HG02571 (cell line): ENCODE data around the gene NBAS.
"Not testable (repeated sequence)": the region's sequence is repeated elsewhere in the genome, so short reads cannot be mapped to it uniquely, and the experiment has no call there.

Experiments used
- ATAC-seq: cut with Tn5 transposase; IDR thresholded peaks from one replicate; pipeline ENCODE4 v1.9.1; 2021; ENCODE audit warnings: mild to moderate bottlenecking, moderate library complexity; ENCODE audit not compliant: unreplicated experiment

Gene NBAS

GRCh38 chr2:15427987-15428386, 133.1 kb downstream of the NBAS start:
- no peak for ATAC-seq

GRCh38 chr2:15426606-15427005, 134.5 kb downstream of the NBAS start:
- ATAC-seq = no peak

- no peak for ATAC-seq
Observed at GRCh38 chr2:15425712-15426111, 135.4 kb downstream of the NBAS start.

GRCh38 chr2:15421753-15422152, 139.4 kb downstream of the NBAS start:
- ATAC-seq = no peak

GRCh38 chr2:15415748-15416147, 145.4 kb downstream of the NBAS start:
- ATAC-seq = no peak

GRCh38 chr2:15412779-15413178, 148.4 kb downstream of the NBAS start:
- ATAC-seq = no peak

- ATAC-seq = no peak
Observed at GRCh38 chr2:15412309-15412708, 148.8 kb downstream of the NBAS start.

- ATAC-seq = no peak
Observed at GRCh38 chr2:15410884-15411283, 150.2 kb downstream of the NBAS start.

GRCh38 chr2:15408759-15409158, 152.4 kb downstream of the NBAS start:
- no peak for ATAC-seq

GRCh38 chr2:15407666-15408065, 153.5 kb downstream of the NBAS start:
- ATAC-seq = no peak

GRCh38 chr2:15404511-15404910, 156.6 kb downstream of the NBAS start:
- ATAC-seq = not testable (repeated sequence)

- no peak for ATAC-seq
Observed at GRCh38 chr2:15400240-15400826, 160.8 kb downstream of the NBAS start.

- ATAC-seq = no peak
Observed at GRCh38 chr2:15399241-15399640, 161.9 kb downstream of the NBAS start.

- no peak for ATAC-seq
Observed at GRCh38 chr2:15391751-15392150, 169.4 kb downstream of the NBAS start.

GRCh38 chr2:15389895-15390294, 171.2 kb downstream of the NBAS start:
- no peak for ATAC-seq

GRCh38 chr2:15389326-15389700, 171.8 kb downstream of the NBAS start:
- ATAC-seq = no peak

GRCh38 chr2:15388406-15389325, 172.5 kb downstream of the NBAS start:
- no peak for ATAC-seq

- ATAC-seq = no peak
Observed at GRCh38 chr2:15385184-15385583, 175.9 kb downstream of the NBAS start.

GRCh38 chr2:15383695-15384350, 177.3 kb downstream of the NBAS start:
- ATAC-seq = no peak

GRCh38 chr2:15378148-15378908, 182.8 kb downstream of the NBAS start:
- ATAC-seq = peak; percentile 73

GRCh38 chr2:15377202-15377601, 183.9 kb downstream of the NBAS start:
- ATAC-seq = no peak
